HG03571 (cell line): ENCODE data around the gene CMTM4.
"Not testable (repeated sequence)": the region's sequence is repeated elsewhere in the genome, so short reads cannot be mapped to it uniquely, and the experiment has no call there.

Experiments used
- ATAC-seq: cut with Tn5 transposase; IDR thresholded peaks from one replicate; pipeline ENCODE4 v1.9.1; 2021; ENCODE audit not compliant: unreplicated experiment

Gene CMTM4

GRCh38 chr16:66569827-66570405 lies 126.6 kb downstream of the CMTM4 start:
- no peak for ATAC-seq

DNA sequence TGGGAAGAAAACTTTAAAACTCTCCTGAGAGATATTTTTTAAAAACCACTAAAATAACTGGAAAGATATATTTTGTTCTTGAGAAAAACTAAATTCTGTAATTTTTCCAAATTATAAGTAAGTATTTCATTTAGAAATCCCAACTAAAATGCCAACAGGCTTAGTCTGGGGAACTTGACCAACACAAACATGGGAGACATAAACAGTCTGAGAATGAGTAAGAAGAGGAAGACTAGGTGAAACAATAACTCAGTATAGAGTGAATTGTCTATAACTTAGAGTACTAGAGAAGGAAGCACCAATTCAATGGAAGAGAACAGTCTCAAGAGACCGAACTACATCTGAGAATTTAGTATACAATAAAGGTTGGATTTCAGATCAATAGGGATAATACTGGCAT lies 127.4 kb downstream of the CMTM4 start:
- no peak for ATAC-seq

DNA sequence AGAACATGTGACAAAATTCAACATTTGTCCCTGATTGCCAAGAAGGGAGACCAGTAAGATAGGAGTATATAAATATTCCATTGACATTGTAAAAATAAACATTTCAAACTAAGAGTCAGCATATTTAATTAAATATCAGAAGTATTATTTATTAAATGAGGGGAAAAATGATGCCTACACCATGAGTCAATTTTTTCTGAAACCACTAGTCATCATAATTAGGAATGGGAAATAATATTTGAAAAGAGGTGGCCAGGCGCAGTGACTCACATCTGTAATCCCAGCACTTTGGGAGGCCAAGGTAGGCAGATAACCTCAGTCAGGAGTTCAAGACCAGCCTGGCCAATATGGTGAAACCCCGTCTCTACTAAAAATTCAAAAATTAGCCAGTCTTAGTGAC lies 128.2 kb downstream of the CMTM4 start:
- no peak for ATAC-seq

DNA sequence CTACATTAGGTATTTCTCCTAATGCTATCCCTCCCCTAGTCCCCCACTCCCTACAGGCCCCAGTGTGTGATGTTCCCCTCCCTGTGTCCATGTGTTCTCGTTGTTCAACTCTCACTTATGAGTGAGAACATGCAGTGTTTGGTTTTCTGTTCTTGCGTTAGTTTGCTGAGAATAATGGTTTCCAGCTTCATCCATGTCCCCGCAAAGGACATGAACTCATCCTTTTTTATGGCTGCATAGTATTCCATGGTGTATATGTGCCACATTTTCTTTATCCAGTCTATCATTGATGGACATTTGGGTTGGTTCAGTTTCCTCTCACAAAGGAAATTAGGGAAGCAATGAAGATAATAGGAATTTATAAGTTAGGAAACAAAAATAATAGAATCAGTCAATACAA lies 129.3 kb downstream of the CMTM4 start:
- not testable (repeated sequence) for ATAC-seq

DNA sequence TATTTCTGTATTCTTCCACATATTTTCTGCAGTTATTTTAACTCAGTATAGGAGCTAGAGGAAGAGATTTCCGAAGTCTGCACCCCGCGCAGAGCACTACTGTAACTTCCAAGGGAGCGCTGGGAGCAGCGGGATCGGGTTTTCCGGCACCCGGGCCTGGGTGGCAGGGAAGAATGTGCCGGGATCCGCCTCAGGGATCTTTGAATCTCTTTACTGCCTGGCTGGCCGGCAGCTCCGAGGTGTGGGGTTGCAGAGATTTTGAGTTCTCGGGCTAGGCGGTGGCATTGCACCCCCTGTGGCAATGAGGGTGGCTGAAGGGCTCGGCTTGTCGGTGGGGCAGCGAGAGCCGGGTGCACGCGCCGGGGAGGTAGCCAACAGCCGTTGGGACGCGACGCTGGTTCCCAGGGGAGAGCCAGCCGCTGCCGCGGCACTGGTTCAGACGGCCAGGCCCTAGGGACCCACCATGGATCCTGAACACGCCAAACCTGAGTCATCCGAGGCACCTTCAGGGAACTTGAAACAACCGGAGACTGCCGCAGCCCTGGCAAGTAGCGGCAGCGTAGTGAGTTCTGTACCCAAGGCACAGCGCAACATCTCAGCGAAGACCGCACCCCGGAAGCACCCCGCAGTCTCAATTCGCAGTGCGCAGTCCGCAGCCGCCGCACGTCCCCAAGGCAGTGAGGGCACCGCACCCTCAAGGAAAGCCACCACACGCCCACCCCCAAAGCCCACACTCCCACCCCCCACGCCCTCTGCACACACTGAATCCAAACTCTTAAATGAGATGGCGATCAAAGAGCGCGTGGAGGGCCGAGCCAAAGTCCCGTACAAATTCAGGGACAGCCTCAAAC lies 130.3 kb downstream of the CMTM4 start, which contains the start of gene CMTM1:
Gene CMTM1, plus strand, starts transcription at position 389 of the 851 bp plus-strand sequence. Its CDS starts 75 bp downstream, at position 464.
- ATAC-seq, result no peak
